B cell (primary cell): Measurements from ENCODE around the gene TBC1D30. TPM values are rescaled to one million over a fixed set of nuclear protein-coding genes. Genes with fewer than 3 reads are reported as not detected.

Experiments used
- ATAC-seq: fragments of 200-7000 bp; cut with Tn5 transposase; one replicate; pipeline ENCODE4 v1.10.0; 2021; ENCODE audit warnings: low read depth, mild to moderate bottlenecking, moderate number of reproducible peaks, moderate library complexity
- CTCF ChIA-PET: fragments of 350-600 bp; sonication (Branson Sonifier 250); formaldehyde crosslinking; loops from one replicate; lab custom pipeline; 2021; ENCODE audit warnings: antibody characterized with exemption, inconsistent platforms; lab: Charles Lee
- POLR2A ChIA-PET: fragments of 350-600 bp; sonication (Branson Sonifier 250); formaldehyde crosslinking; loops from one replicate; lab custom pipeline; 2021; ENCODE audit warnings: antibody characterized with exemption; lab: Charles Lee
- DNase-seq: peaks from one replicate; pipeline ENCODE4 v3.0.0; 2013
- H2AFZ ChIP-seq: 2 replicates; pipeline ENCODE4 v1.6.1; 2012; ENCODE audit warnings: mild to moderate bottlenecking, low read depth, low read length; ENCODE audit not compliant: insufficient read depth, poor library complexity, severe bottlenecking
- H3K27ac ChIP-seq, 2 donors: 1 replicate in 1 of 2; 2 replicates in 1 of 2; pipeline ENCODE4 v1.5.1; 2012 to 2013; ENCODE audit warnings: low read length in 2 of 2, mild to moderate bottlenecking in 2 of 2, moderate library complexity in 1 of 2
- H3K27me3 ChIP-seq, 4 experiments: fragments of 200-600 bp in 1 of 4; sonication (generic) in 1 of 4; replicated peaks in 1 of 4; 1 replicate in 2 of 4; 2 replicates in 2 of 4; pipeline versions ENCODE4 v1.6.1 to v1.7.0; 2013 to 2016; ENCODE audit warnings: low read length in 3 of 4, mild to moderate bottlenecking in 2 of 4, mixed read lengths in 1 of 4, moderate library complexity in 1 of 4; ENCODE audit not compliant: insufficient read depth in 4 of 4, control insufficient read depth in 3 of 4; ENCODE audit errors: control extremely low read depth in 1 of 4
- H3K36me3 ChIP-seq, 2 experiments: replicated peaks in 1 of 2; 1 replicate in 1 of 2; 2 replicates in 1 of 2; pipeline versions ENCODE4 v1.6.1 to v1.7.1; 2013; ENCODE audit warnings: low read length in 1 of 2; ENCODE audit not compliant: insufficient read depth in 2 of 2, control insufficient read depth in 1 of 2; ENCODE audit errors: control extremely low read depth in 1 of 2, extremely low read depth in 1 of 2
- H3K4me1 ChIP-seq, 2 donors: fragments of 200-600 bp in 1 of 2; sonication (generic) in 1 of 2; 1 replicate in 1 of 2; 2 replicates in 1 of 2; pipeline versions ENCODE4 v1.5.1 to v1.6.1; 2013 to 2017; ENCODE audit warnings: low read length in 2 of 2; ENCODE audit not compliant: control insufficient read depth in 2 of 2, insufficient read depth in 2 of 2
- H3K4me2 ChIP-seq: replicated peaks from 2 replicates; pipeline ENCODE3; 2012; ENCODE audit warnings: mild to moderate bottlenecking, low read depth, low read length; ENCODE audit not compliant: poor library complexity, severe bottlenecking
- H3K4me3 ChIP-seq, 5 experiments: fragments of 200-600 bp in 1 of 5; sonication (generic) in 1 of 5; 1 replicate in 3 of 5; 2 replicates in 2 of 5; pipeline versions ENCODE4 v1.5.1 to v1.7.0; 2011 to 2016; ENCODE audit warnings: low read length in 4 of 5, mild to moderate bottlenecking in 4 of 5, low read depth in 2 of 5, control low read depth in 1 of 5, moderate library complexity in 1 of 5; ENCODE audit not compliant: insufficient read depth in 1 of 5; ENCODE audit errors: control extremely low read depth in 1 of 5, extremely low read depth in 1 of 5
- H3K79me2 ChIP-seq: fragments of 200-600 bp; sonication (generic); one replicate; pipeline ENCODE4 v1.6.0; 2016; ENCODE audit warnings: low read length; ENCODE audit not compliant: control insufficient read depth, insufficient read depth
- H3K9ac ChIP-seq: fragments of 200-600 bp; sonication (generic); 2 replicates; pipeline ENCODE4 v1.6.1; 2017; ENCODE audit warnings: mild to moderate bottlenecking, low read length, moderate library complexity
- H3K9me3 ChIP-seq, 3 donors: one replicate each; pipeline versions ENCODE4 v1.6.1 to v1.7.1; 2013; ENCODE audit warnings: low read length in 2 of 3; ENCODE audit not compliant: control insufficient read depth in 2 of 3, insufficient read depth in 1 of 3; ENCODE audit errors: control extremely low read depth in 1 of 3
- H4K20me1 ChIP-seq: 2 replicates; pipeline ENCODE4 v1.6.0; 2012; ENCODE audit warnings: mild to moderate bottlenecking, low read length; ENCODE audit not compliant: insufficient read depth, control insufficient read depth, poor library complexity, severe bottlenecking
- H3K27ac Mint-ChIP-seq: one replicate; pipeline ENCODE4 v1.8.0; 2021; ENCODE audit warnings: mixed read lengths
- H3K27me3 Mint-ChIP-seq: one replicate; pipeline ENCODE4 v1.8.0; 2021; ENCODE audit warnings: mixed read lengths
- H3K4me1 Mint-ChIP-seq: one replicate; pipeline ENCODE4 v1.8.0; 2021; ENCODE audit warnings: mixed read lengths
- H3K4me3 Mint-ChIP-seq: one replicate; pipeline ENCODE4 v1.8.0; 2021; ENCODE audit warnings: mixed read lengths
- H3K9me3 Mint-ChIP-seq: one replicate; pipeline ENCODE4 v1.8.0; 2022; ENCODE audit warnings: mixed read lengths; ENCODE audit not compliant: insufficient read depth
- EZH2 ChIP-seq: IDR thresholded peaks from 2 replicates; pipeline ENCODE4 v1.6.1; 2012; ENCODE audit warnings: borderline replicate concordance, low read depth, mild to moderate bottlenecking, moderate library complexity, low read length; ENCODE audit not compliant: insufficient read depth, poor library complexity, severe bottlenecking
- WGBS: methylation state at CpG from one replicate; pipeline ENCODE4 v1.1.5; 2013; ENCODE audit warnings: missing lambda C conversion rate; ENCODE audit not compliant: insufficient coverage; 5-methylcytosine and 5-hydroxymethylcytosine counted together
- intact Hi-C: fragments of 100-400 bp; cut with micrococcal nuclease; formaldehyde crosslinking; loops from one replicate; pipeline ENCODE4 v1.10.0; 2022
- polyA plus RNA-seq: library from polyadenylated mRNA; depleted of rRNA; stranded (reverse); fragments of >200 nt; gene quantifications from 2 replicates; pipeline ENCODE4 v1.2.3, GENCODE V29; 2012
- total RNA-seq, 2 donors: library from RNA; stranded (reverse); fragments of 120-200 nt in 1 of 2; gene quantifications; 1 replicate in 1 of 2; 2 replicates in 1 of 2; pipeline versions ENCODE4 v1.2.3 to v1.2.4, GENCODE V29; 2013 to 2022
- TF ChIP-seq, protein P1 (sequence below): fragments of 200-600 bp; IDR thresholded peaks from one replicate; pipeline ENCODE4 v1.8.0; 2022; ENCODE audit warnings: antibody characterized with exemption, mild to moderate bottlenecking

Gene TBC1D30
- total and polyA plus RNA-seq, 2 donors (not counting 1 experiment from before 2014, with no cell fraction given) = 0.06 to 0.10 TPM

DNA sequence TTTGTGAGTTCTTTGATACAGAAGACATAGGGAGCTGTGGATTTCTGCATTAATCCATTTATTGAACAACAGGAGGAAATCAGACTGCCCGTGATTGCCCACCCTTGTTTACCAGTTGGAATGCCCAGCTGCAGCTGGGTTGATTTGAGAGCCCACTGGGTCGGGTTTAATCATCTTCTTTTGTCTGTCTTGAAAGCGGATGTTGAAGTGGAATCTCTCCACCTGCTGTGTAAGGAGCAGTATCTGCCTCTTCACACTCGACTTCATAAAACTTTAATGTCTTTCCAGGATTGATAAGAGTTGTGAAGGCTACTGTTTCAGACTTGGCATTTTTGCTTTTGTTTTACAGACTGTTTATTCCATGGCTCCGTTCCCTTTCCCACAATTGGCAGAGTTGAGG, 39.9 kb downstream of the TBC1D30 start:
- CTCF ChIA-PET = no interaction called here
- Mint-ChIP-seq H3K27me3 (peaks cover 33% of the 10 kb centered on the region), H3K4me1 (no peaks in the 10 kb centered on the region), H3K4me3 (no peak overlapping the region), H3K9me3 (no peaks in the 10 kb centered on the region), H3K27ac (no peak overlapping the region)
- Histone ChIP-seq H3K79me2 (no peaks in the 10 kb centered on the region), H3K4me2 (no peak overlapping the region), H2AFZ (no peak overlapping the region), H3K27ac (no peak overlapping the region), H3K27me3 (peaks cover 0 to 7% (median 2%) of the 10 kb centered on the region in 4 experiments), H3K36me3 (no peaks in the 10 kb centered on the region), H3K4me3 (no peak overlapping the region), H4K20me1 (no peaks in the 10 kb centered on the region), H3K9ac (no peak overlapping the region), H3K9me3 (no peaks in the 10 kb centered on the region), H3K4me1 (no peaks in the 10 kb centered on the region)
- DNase-seq (no peak), ATAC-seq (no peak)
- 80% methylated on average over 1 of the region's 5 CpGs for WGBS
- TF ChIP-seq EZH2 = no peak
- TF ChIP-seq, protein P1, sequence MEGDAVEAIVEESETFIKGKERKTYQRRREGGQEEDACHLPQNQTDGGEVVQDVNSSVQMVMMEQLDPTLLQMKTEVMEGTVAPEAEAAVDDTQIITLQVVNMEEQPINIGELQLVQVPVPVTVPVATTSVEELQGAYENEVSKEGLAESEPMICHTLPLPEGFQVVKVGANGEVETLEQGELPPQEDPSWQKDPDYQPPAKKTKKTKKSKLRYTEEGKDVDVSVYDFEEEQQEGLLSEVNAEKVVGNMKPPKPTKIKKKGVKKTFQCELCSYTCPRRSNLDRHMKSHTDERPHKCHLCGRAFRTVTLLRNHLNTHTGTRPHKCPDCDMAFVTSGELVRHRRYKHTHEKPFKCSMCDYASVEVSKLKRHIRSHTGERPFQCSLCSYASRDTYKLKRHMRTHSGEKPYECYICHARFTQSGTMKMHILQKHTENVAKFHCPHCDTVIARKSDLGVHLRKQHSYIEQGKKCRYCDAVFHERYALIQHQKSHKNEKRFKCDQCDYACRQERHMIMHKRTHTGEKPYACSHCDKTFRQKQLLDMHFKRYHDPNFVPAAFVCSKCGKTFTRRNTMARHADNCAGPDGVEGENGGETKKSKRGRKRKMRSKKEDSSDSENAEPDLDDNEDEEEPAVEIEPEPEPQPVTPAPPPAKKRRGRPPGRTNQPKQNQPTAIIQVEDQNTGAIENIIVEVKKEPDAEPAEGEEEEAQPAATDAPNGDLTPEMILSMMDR = no peak
- intact Hi-C loops = no loop called here
- POLR2A ChIA-PET = no interaction called here

DNA sequence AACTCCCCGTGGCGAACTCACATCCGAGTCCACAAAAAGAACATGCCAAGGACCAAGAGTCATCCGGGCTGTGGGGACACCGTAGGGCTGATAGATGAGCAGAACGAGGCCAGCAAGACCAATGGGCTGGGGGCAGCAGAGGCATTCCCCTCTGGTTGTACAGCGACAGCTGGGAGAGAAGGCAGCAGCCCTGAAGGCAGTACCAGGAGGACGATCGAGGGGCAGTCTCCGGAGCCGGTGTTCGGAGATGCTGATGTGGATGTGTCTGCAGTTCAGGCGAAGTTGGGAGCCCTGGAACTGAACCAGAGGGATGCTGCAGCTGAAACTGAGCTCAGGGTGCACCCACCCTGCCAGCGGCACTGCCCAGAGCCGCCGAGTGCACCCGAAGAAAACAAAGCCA, 50.7 kb downstream of the TBC1D30 start:
- Histone ChIP-seq H3K79me2 (no peaks in the 10 kb centered on the region), H2AFZ (no peak overlapping the region), H3K36me3 (no peaks in the 10 kb centered on the region), H3K4me1 (no peaks in the 10 kb centered on the region), H3K27ac (no peak overlapping the region), H4K20me1 (no peaks in the 10 kb centered on the region), H3K4me2 (no peak overlapping the region), H3K4me3 (no peak overlapping the region), H3K9me3 (peaks cover 0 to 2% (median under 1%) of the 10 kb centered on the region in 3 donors), H3K27me3 (peaks cover 0 to 3% (median 0%) of the 10 kb centered on the region in 4 experiments), H3K9ac (no peak overlapping the region)
- 92% methylated on average over 17 of the region's 17 CpGs for WGBS
- TF ChIP-seq, protein P1 = no peak
- no peak for TF ChIP-seq EZH2
- ChIA-PET POLR2A (no interaction called here), CTCF (interaction anchor here (1.1 kb wide), 1 partner anchor 13 kb away, joined by 3 read pairs; no protein-coding TSS in a partner anchor)
- ATAC-seq (no peak), DNase-seq (no peak)
- H3K9me3 Mint-ChIP-seq = no peaks in the 10 kb centered on the region
- H3K27ac Mint-ChIP-seq = no peak overlapping the region
- H3K27me3 Mint-ChIP-seq = peaks cover 5% of the 10 kb centered on the region
- no peak overlapping the region for H3K4me3 Mint-ChIP-seq
- peaks cover 2% of the 10 kb centered on the region for H3K4me1 Mint-ChIP-seq
- intact Hi-C loops = no loop called here
